SU-DHL-6 (cell line): ENCODE results near the gene IL21.

Experiments used
- H2AFZ ChIP-seq: fragments of 200-600 bp; sonication (generic); 2 replicates; pipeline ENCODE4 v1.6.1; 2014; ENCODE audit warnings: low read depth, mild to moderate bottlenecking, moderate library complexity, mixed read lengths, antibody characterized with exemption, low read length; ENCODE audit not compliant: severe bottlenecking
- H3F3A ChIP-seq: fragments of 200-600 bp; shearing (Covaris generic); 2 replicates; pipeline ENCODE4 v1.6.0; 2016; ENCODE audit warnings: antibody characterized with exemption, mild to moderate bottlenecking; ENCODE audit not compliant: insufficient read depth
- H3K27ac ChIP-seq: fragments of 200-600 bp; sonication (generic); 2 replicates; pipeline ENCODE4 v1.5.1; 2016; ENCODE audit warnings: low read depth, mild to moderate bottlenecking, low read length, moderate library complexity, mixed read lengths
- H3K27me3 ChIP-seq: fragments of 200-600 bp; sonication (generic), shearing (Covaris generic); 2 replicates; pipeline ENCODE4 v1.6.0; 2014; ENCODE audit warnings: mild to moderate bottlenecking, low read length
- H3K36me3 ChIP-seq: fragments of 200-600 bp; sonication (generic); 2 replicates; pipeline ENCODE4 v1.6.1; 2014; ENCODE audit warnings: mild to moderate bottlenecking, low read length, mixed read lengths
- H3K4me2 ChIP-seq: fragments of 300-600, 200-600 bp; shearing (Covaris generic), sonication (generic); 2 replicates; pipeline ENCODE4 v1.6.0; 2014; ENCODE audit warnings: low read length, low read depth, mild to moderate bottlenecking; ENCODE audit not compliant: poor library complexity, severe bottlenecking
- H3K4me3 ChIP-seq: fragments of 200-600 bp; sonication (generic); 2 replicates; pipeline ENCODE4 v1.5.1; 2014; ENCODE audit warnings: antibody characterized with exemption, low read length, mild to moderate bottlenecking, mixed read lengths; ENCODE audit not compliant: insufficient read depth, poor library complexity, severe bottlenecking
- H3K79me2 ChIP-seq: fragments of 200-600 bp; sonication (generic); 2 replicates; pipeline ENCODE4 v1.6.1; 2014; ENCODE audit warnings: mild to moderate bottlenecking, low read length, moderate library complexity; ENCODE audit not compliant: insufficient read depth
- H3K9ac ChIP-seq: fragments of 200-600 bp; sonication (generic); 2 replicates; pipeline ENCODE4 v1.7.0; 2014; ENCODE audit warnings: mild to moderate bottlenecking, low read length
- H3K9me2 ChIP-seq: fragments of 200-600 bp; sonication (generic); replicated peaks from 2 replicates; pipeline ENCODE4 v1.6.1; 2014; ENCODE audit warnings: low read length; ENCODE audit not compliant: insufficient read depth
- H3K9me3 ChIP-seq: fragments of 200-600 bp; sonication (generic); 2 replicates; pipeline ENCODE4 v1.6.1; 2014; ENCODE audit warnings: low read length, mixed read lengths; ENCODE audit not compliant: insufficient read depth
- H4K20me1 ChIP-seq: fragments of 200-600 bp; sonication (generic); 2 replicates; pipeline ENCODE4 v1.6.1; 2014; ENCODE audit warnings: low read depth, mild to moderate bottlenecking, antibody characterized with exemption, low read length, moderate library complexity, mixed read lengths
- EZH2phosphoT487 ChIP-seq: fragments of 200-600 bp; sonication (generic), shearing (Covaris generic); conservative IDR thresholded peaks from 2 replicates; pipeline ENCODE4 v1.6.1; 2018; ENCODE audit warnings: mild to moderate bottlenecking, antibody characterized with exemption, low read length, moderate library complexity, mixed read lengths
- TF ChIP-seq, protein P1 (sequence below): fragments of 200-600 bp; sonication (generic); IDR thresholded peaks from one replicate; pipeline ENCODE4 v1.5.1; 2017; ENCODE audit warnings: antibody characterized with exemption, mild to moderate bottlenecking, low read length, moderate library complexity; ENCODE audit not compliant: insufficient read depth, poor library complexity, severe bottlenecking

The IL21 gene

DNA sequence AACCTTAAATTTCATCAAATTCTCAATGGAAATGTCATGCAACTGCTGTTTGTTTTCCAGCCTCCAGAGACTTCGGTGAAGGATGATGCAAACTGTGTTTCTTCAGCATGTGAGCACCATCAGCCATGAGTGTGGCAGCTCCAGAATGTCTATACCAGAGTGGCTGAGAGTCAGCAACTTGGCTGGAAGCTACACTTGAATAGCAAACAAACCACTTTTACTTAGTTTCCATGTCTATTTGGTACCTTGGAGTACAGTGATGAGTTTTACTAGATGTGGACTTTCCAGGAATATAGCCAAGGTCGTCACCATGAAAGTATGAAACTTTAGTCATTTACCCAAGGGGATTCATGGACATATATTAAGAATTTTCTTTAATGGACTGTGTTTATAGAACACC is 4.3 kb upstream of the IL21 start:
- TF ChIP-seq EZH2phosphoT487: no peak
- TF ChIP-seq, protein P1, sequence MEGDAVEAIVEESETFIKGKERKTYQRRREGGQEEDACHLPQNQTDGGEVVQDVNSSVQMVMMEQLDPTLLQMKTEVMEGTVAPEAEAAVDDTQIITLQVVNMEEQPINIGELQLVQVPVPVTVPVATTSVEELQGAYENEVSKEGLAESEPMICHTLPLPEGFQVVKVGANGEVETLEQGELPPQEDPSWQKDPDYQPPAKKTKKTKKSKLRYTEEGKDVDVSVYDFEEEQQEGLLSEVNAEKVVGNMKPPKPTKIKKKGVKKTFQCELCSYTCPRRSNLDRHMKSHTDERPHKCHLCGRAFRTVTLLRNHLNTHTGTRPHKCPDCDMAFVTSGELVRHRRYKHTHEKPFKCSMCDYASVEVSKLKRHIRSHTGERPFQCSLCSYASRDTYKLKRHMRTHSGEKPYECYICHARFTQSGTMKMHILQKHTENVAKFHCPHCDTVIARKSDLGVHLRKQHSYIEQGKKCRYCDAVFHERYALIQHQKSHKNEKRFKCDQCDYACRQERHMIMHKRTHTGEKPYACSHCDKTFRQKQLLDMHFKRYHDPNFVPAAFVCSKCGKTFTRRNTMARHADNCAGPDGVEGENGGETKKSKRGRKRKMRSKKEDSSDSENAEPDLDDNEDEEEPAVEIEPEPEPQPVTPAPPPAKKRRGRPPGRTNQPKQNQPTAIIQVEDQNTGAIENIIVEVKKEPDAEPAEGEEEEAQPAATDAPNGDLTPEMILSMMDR: no peak
- no peak overlapping the region for H3K27ac ChIP-seq
- H3K36me3 ChIP-seq: no peaks in the 10 kb centered on the region
- no peaks in the 10 kb centered on the region for H3K79me2 ChIP-seq
- H3K9me3 ChIP-seq: no peaks in the 10 kb centered on the region
- H3K4me3 ChIP-seq: no peak overlapping the region
- no peak overlapping the region for H3K4me2 ChIP-seq
- H4K20me1 ChIP-seq: no peaks in the 10 kb centered on the region
- H3F3A ChIP-seq: no peaks in the 10 kb centered on the region
- no peaks in the 10 kb centered on the region for H3K27me3 ChIP-seq
- H3K9me2 ChIP-seq: no peaks in the 10 kb centered on the region
- H3K9ac ChIP-seq: no peak overlapping the region
- no peak overlapping the region for H2AFZ ChIP-seq

DNA sequence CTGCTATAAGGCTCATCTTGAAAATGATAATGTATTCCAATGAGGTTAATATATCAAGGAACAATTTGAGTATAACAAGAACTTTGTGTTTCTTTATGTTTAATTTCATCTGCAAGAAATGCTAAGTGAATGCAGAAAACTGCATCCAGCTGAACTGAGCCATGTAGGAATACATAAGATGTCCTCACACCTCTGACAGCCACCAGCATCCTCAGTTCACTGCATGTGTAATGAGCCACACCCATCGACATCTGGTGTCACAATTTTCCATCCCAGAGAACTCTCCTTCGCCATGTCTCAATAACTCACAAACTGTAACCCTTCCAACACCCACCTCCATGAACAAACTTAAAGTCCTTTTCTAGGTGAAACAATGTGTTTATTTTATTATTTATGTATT is 3.3 kb upstream of the IL21 start:
- H3K36me3 ChIP-seq: no peaks in the 10 kb centered on the region
- no peak for TF ChIP-seq EZH2phosphoT487
- TF ChIP-seq, protein P1: no peak
- no peak overlapping the region for H3K27ac ChIP-seq
- H4K20me1 ChIP-seq: no peaks in the 10 kb centered on the region
- no peak overlapping the region for H3K4me3 ChIP-seq
- no peaks in the 10 kb centered on the region for H3F3A ChIP-seq
- no peaks in the 10 kb centered on the region for H3K79me2 ChIP-seq
- H3K4me2 ChIP-seq: no peak overlapping the region
- no peak overlapping the region for H2AFZ ChIP-seq
- no peak overlapping the region for H3K9ac ChIP-seq
- no peaks in the 10 kb centered on the region for H3K9me2 ChIP-seq
- no peaks in the 10 kb centered on the region for H3K9me3 ChIP-seq
- no peaks in the 10 kb centered on the region for H3K27me3 ChIP-seq

- no peak overlapping the region for H2AFZ ChIP-seq
- H3F3A ChIP-seq: no peaks in the 10 kb centered on the region
- no peaks in the 10 kb centered on the region for H3K36me3 ChIP-seq
- H3K9me3 ChIP-seq: no peaks in the 10 kb centered on the region
- no peaks in the 10 kb centered on the region for H4K20me1 ChIP-seq
- TF ChIP-seq, protein P1: no peak
- no peak for TF ChIP-seq EZH2phosphoT487
- no peak overlapping the region for H3K4me2 ChIP-seq
- no peaks in the 10 kb centered on the region for H3K9me2 ChIP-seq
- H3K79me2 ChIP-seq: no peaks in the 10 kb centered on the region
- no peak overlapping the region for H3K9ac ChIP-seq
- H3K27me3 ChIP-seq: no peaks in the 10 kb centered on the region
- H3K27ac ChIP-seq: no peak overlapping the region
- no peak overlapping the region for H3K4me3 ChIP-seq
These were observed 2.8 kb upstream of the IL21 start for GRCh38 chr4:122623637-122624166.
